Subcutaneous abdominal adipose tissue (tissue), 5 donors: ENCODE results near the gene RASSF10.

Source experiments
- H3K27ac ChIP-seq: one replicate; pipeline ENCODE4 v1.7.0; 2013; ENCODE audit warnings: low read depth, mild to moderate bottlenecking, inconsistent platforms, low read length, moderate library complexity
- H3K27me3 ChIP-seq, 5 donors: one replicate each; pipeline ENCODE4 v1.7.0; 2013; ENCODE audit warnings: low read length in 5 of 5, inconsistent platforms in 1 of 5; ENCODE audit not compliant: control insufficient read depth in 5 of 5, insufficient read depth in 4 of 5
- H3K36me3 ChIP-seq, 5 donors: one replicate each; pipeline ENCODE4 v1.7.0; 2013; ENCODE audit warnings: low read length in 5 of 5; ENCODE audit not compliant: control insufficient read depth in 5 of 5, insufficient read depth in 5 of 5
- H3K4me1 ChIP-seq, 5 donors: one replicate each; pipeline ENCODE4 v1.7.0; 2013; ENCODE audit warnings: low read length in 5 of 5, mild to moderate bottlenecking in 3 of 5, moderate library complexity in 1 of 5; ENCODE audit not compliant: control insufficient read depth in 5 of 5, insufficient read depth in 5 of 5
- H3K4me3 ChIP-seq, 5 donors: one replicate each; pipeline ENCODE4 v1.7.0; 2013; ENCODE audit warnings: low read length in 5 of 5, low read depth in 1 of 5
- H3K9ac ChIP-seq, 5 donors: one replicate each; pipeline ENCODE4 v1.7.0; 2013; ENCODE audit warnings: low read length in 5 of 5, mild to moderate bottlenecking in 4 of 5, moderate library complexity in 3 of 5
- H3K9me3 ChIP-seq, 5 donors: one replicate each; pipeline ENCODE4 v1.7.0; 2013; ENCODE audit warnings: low read length in 5 of 5; ENCODE audit not compliant: control insufficient read depth in 5 of 5
- donor health status: healthy.
- donor health status: healthy.
- donor health status: healthy.
- donor health status: healthy.
- donor health status: healthy.

RASSF10 gene

GRCh38 chr11:13008625-13009475 is at the start of gene RASSF10:
TSS of gene RASSF10 (plus strand) at chr11:13009316. CDS start at chr11:13009577, 261 bp downstream.
- Histone ChIP-seq H3K27ac (no peak within 1 kb of the TSS), H3K9ac (peak within 1 kb of the TSS in 1 of 5 donors; percentile 23), H3K4me3 (peak within 1 kb of the TSS; percentile 41 to 67 (median 56))

GRCh38 chr11:12961615-12962014 is 47.5 kb upstream of the RASSF10 start:
- Histone ChIP-seq H3K4me1 (no peaks in the 10 kb centered on the region), H3K36me3 (no peaks in the 10 kb centered on the region), H3K4me3 (no peak overlapping the region), H3K27ac (no peak overlapping the region), H3K9ac (no peak overlapping the region), H3K9me3 (no peaks in the 10 kb centered on the region), H3K27me3 (peaks cover 0 to 3% (median 0%) of the 10 kb centered on the region in 5 donors)

More at GRCh38 chr11:13008625-13009475, at the start of gene RASSF10:
- peaks cover 0 to 28% (median 25%) of the 10 kb centered on the region in 5 donors for H3K4me1 ChIP-seq
- H3K36me3 ChIP-seq = no peaks in the 10 kb centered on the region
- peaks cover 0 to 6% (median 0%) of the 10 kb centered on the region in 5 donors for H3K9me3 ChIP-seq
- peaks cover 30 to 57% (median 52%) of the 10 kb centered on the region in 5 donors for H3K27me3 ChIP-seq

DNA sequence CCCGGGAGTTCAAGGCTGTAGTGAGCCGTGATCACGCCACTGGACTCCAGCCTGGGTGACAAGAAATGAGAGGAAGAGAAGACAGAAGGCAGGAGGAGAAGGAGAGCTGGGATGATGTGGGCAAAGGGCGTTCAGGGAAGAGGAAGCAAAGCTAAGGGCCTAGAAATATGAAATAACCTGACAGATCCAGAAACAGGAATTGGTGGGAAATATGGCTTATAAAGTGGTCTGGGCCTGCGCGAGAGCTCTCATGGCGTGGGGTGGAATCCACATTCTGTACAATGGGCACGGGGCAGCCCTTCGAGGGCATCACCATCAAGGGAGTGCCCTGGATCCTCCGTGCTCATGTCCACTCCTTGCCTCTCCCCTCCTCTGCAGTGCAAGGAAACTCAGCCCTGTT is 46.8 kb upstream of the RASSF10 start:
- Histone ChIP-seq H3K9ac (no peak overlapping the region), H3K27me3 (peaks cover 0 to 3% (median 0%) of the 10 kb centered on the region in 5 donors), H3K4me3 (no peak overlapping the region), H3K27ac (no peak overlapping the region), H3K4me1 (no peaks in the 10 kb centered on the region), H3K36me3 (no peaks in the 10 kb centered on the region), H3K9me3 (no peaks in the 10 kb centered on the region)

DNA sequence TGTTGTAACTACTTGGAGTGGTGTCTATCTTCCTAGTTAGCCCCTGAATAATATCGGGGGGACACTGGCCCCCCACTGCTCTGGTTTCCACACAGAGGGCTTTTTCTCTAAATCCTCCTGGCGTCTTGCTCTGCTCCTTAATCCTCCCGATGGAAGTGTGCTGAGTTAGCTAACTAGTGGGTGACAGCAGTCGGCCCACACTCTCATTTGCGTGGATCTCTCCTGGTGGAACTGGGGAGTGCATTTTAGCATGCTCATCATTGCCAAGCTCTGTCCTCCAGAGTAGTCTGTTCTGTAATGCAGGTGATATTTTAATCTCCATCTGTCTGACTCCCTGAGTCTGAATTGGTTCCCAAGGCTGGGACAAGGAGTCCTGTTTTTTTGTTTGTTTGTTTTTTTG is 46.1 kb upstream of the RASSF10 start:
- H3K9me3 ChIP-seq = no peaks in the 10 kb centered on the region
- no peak overlapping the region for H3K9ac ChIP-seq
- H3K4me3 ChIP-seq = no peak overlapping the region
- H3K27ac ChIP-seq = no peak overlapping the region
- peaks cover 0 to 3% (median 0%) of the 10 kb centered on the region in 5 donors for H3K27me3 ChIP-seq
- H3K36me3 ChIP-seq = no peaks in the 10 kb centered on the region
- no peaks in the 10 kb centered on the region for H3K4me1 ChIP-seq

- H3K36me3 ChIP-seq = no peaks in the 10 kb centered on the region
- no peak overlapping the region for H3K27ac ChIP-seq
- no peak overlapping the region for H3K4me3 ChIP-seq
- H3K27me3 ChIP-seq = peaks cover 0 to 3% (median 0%) of the 10 kb centered on the region in 5 donors
- H3K4me1 ChIP-seq = no peaks in the 10 kb centered on the region
- no peak overlapping the region for H3K9ac ChIP-seq
- no peaks in the 10 kb centered on the region for H3K9me3 ChIP-seq
Observed at GRCh38 chr11:12963792-12964536, 45.2 kb upstream of the RASSF10 start.

GRCh38 chr11:12964650-12965049 is 44.5 kb upstream of the RASSF10 start:
- no peaks in the 10 kb centered on the region for H3K9me3 ChIP-seq
- no peak overlapping the region for H3K9ac ChIP-seq
- peaks cover 0 to 3% (median 0%) of the 10 kb centered on the region in 5 donors for H3K27me3 ChIP-seq
- H3K4me1 ChIP-seq = no peaks in the 10 kb centered on the region
- no peak overlapping the region for H3K27ac ChIP-seq
- no peaks in the 10 kb centered on the region for H3K36me3 ChIP-seq
- no peak overlapping the region for H3K4me3 ChIP-seq

GRCh38 chr11:12966002-12966401 is 43.1 kb upstream of the RASSF10 start:
- Histone ChIP-seq H3K9me3 (no peaks in the 10 kb centered on the region), H3K9ac (no peak overlapping the region), H3K27me3 (peaks cover 0 to 3% (median 0%) of the 10 kb centered on the region in 5 donors), H3K4me3 (no peak overlapping the region), H3K4me1 (no peaks in the 10 kb centered on the region), H3K36me3 (no peaks in the 10 kb centered on the region), H3K27ac (no peak overlapping the region)

DNA sequence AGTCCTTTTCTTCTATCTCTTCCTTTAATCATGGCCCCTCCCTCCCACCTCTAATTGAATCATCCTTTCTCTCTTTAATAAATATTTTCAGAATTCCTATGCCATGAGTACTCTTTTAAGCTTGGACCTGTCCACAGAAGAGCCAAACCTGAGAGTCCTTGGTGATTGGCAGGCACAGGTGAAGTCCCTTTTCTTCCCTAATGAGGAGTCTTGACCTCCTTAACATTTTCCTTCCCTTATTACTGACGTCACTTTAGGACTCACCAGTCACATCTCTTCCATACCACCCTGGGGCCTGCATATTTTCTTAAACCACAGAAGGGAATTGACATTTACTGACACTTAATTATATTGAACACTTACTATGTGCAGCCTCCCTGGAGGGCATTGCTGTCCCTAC is 41.0 kb upstream of the RASSF10 start:
- Histone ChIP-seq H3K27me3 (no peaks in the 10 kb centered on the region), H3K9ac (no peak overlapping the region), H3K36me3 (no peaks in the 10 kb centered on the region), H3K9me3 (no peaks in the 10 kb centered on the region), H3K4me3 (no peak overlapping the region), H3K4me1 (no peaks in the 10 kb centered on the region), H3K27ac (no peak overlapping the region)

DNA sequence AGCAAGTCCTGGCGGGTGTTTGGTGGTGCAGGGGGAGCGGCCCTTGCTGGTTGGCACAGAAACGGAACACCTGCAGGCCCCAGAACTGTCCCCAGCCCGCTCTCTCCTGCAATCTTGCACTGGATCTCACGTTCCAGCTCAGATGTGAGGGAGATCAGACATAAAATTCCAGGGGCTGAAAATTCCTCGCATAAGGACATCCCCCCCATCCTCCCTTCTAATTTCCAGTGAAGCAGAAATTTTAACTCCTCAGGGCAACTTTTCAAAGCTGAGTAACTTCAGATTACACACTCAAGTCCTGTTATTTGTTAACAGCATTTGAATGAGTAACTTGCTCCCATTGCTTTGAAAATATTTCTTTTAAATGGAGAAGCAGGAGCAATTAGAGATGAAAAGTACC is 40.3 kb upstream of the RASSF10 start:
- Histone ChIP-seq H3K27ac (no peak overlapping the region), H3K4me1 (no peaks in the 10 kb centered on the region), H3K27me3 (no peaks in the 10 kb centered on the region), H3K9ac (no peak overlapping the region), H3K9me3 (no peaks in the 10 kb centered on the region), H3K4me3 (no peak overlapping the region), H3K36me3 (no peaks in the 10 kb centered on the region)

DNA sequence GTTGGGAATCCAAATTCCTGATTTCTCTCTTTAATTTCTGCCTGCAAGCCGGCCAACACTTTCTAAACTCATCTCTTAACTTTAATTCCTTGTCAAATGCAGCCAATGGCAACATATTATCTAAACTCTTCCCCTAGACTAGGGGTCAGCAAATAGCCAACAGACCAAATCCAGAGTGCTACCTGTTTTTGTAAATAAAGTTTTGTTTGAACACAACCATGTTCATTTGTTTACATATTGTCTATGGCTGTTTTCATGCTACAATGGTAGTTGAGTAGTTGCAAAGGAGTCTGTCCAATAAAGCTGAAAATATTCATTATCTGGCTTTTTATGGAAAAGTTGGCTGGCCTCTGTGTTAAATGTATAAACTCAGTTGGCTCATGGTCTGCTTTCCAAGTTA is 37.2 kb upstream of the RASSF10 start:
- Histone ChIP-seq H3K9me3 (no peaks in the 10 kb centered on the region), H3K4me3 (no peak overlapping the region), H3K27me3 (no peaks in the 10 kb centered on the region), H3K27ac (no peak overlapping the region), H3K36me3 (no peaks in the 10 kb centered on the region), H3K9ac (no peak overlapping the region), H3K4me1 (no peaks in the 10 kb centered on the region)
